Kidney (tissue), 14 donors: ENCODE measurements around the gene SYT11. TPM values are rescaled to one million over a fixed set of nuclear protein-coding genes. Genes with fewer than 3 reads are reported as not detected.

Experiments
- DNase-seq, 5 donors: peaks; one replicate each; pipeline ENCODE4 v3.0.0-alpha.2; 2013 to 2020
- FAIRE-seq: peaks from 2 replicates; lab custom pipeline; 2012; peaks lifted over from hg19 to GRCh38; lab: Jason Lieb, UNC
- H3K27ac ChIP-seq, 2 donors: one replicate each; pipeline ENCODE4 v1.7.0; 2013; ENCODE audit warnings: low read depth in 2 of 2, low read length in 2 of 2, inconsistent platforms in 1 of 2
- H3K27me3 ChIP-seq: one replicate; pipeline ENCODE4 v1.7.1; 2013; ENCODE audit warnings: low read length, inconsistent platforms; ENCODE audit not compliant: control insufficient read depth, insufficient read depth
- H3K36me3 ChIP-seq, 3 donors: one replicate each; pipeline versions ENCODE4 v1.7.0 to v1.7.1; 2013; ENCODE audit warnings: low read length in 3 of 3, control low read depth in 1 of 3, inconsistent platforms in 1 of 3; ENCODE audit not compliant: insufficient read depth in 3 of 3, control insufficient read depth in 2 of 3
- H3K4me1 ChIP-seq, 3 donors: one replicate each; pipeline versions ENCODE4 v1.7.0 to v1.7.1; 2013; ENCODE audit warnings: low read length in 3 of 3, inconsistent platforms in 1 of 3, low read depth in 1 of 3; ENCODE audit not compliant: control insufficient read depth in 2 of 3, insufficient read depth in 2 of 3
- H3K4me3 ChIP-seq, 3 donors: one replicate each; pipeline versions ENCODE4 v1.7.0 to v1.8.1; 2013; ENCODE audit warnings: low read length in 3 of 3, control low read depth in 1 of 3, inconsistent platforms in 1 of 3
- H3K9ac ChIP-seq, 3 donors: one replicate each; pipeline versions ENCODE4 v1.7.0 to v1.7.1; 2013; ENCODE audit warnings: low read length in 3 of 3, control low read depth in 1 of 3, inconsistent platforms in 1 of 3
- H3K9me3 ChIP-seq, 3 donors: one replicate each; pipeline versions ENCODE4 v1.7.0 to v1.7.1; 2013; ENCODE audit warnings: low read length in 3 of 3, control low read depth in 1 of 3, inconsistent platforms in 1 of 3; ENCODE audit not compliant: control insufficient read depth in 2 of 3, insufficient read depth in 1 of 3
- intact Hi-C: fragments of 100-400 bp; cut with DNase I; formaldehyde crosslinking; loops from one replicate; pipeline ENCODE4 v1.11.1; 2022
- polyA plus RNA-seq: library from polyadenylated mRNA; stranded (reverse); fragments of 350-450 nt; fragmentation: Illumina TruSeq; extraction: RNeasy Lipid Tissue Mini Kit (QIAGEN cat#74804); gene quantifications from one replicate; pipeline ENCODE4 v1.2.3, GENCODE V29; 2014; ENCODE audit warnings: low read depth, low replicate concordance; ENCODE audit not compliant: insufficient read depth
- total RNA-seq: library from RNA; stranded (reverse); fragmentation: NEBNext Ultra II Directional; extraction: Animal tissue kit (Norgen Biotek cat#: 25700); gene quantifications from one replicate; pipeline ENCODE4 v1.2.1, GENCODE V29; 2021
- TF ChIP-seq, protein P1 (sequence below): IDR thresholded peaks from 3 replicates; pipeline ENCODE4 v1.5.1; 2012; ENCODE audit warnings: mild to moderate bottlenecking, moderate library complexity, borderline replicate concordance; ENCODE audit not compliant: insufficient read depth; ENCODE audit errors: extremely low read depth
- donor health status: control.
- donor health status: control.
- donor health status: control.
- donor health status: control.
- donor health status: control.
- donor health status: DM: yes; HTN: yes; CAD: no.
- donor health status: Normal renal cell carcinoma (clear cell type).

Gene SYT11
- total and polyA plus RNA-seq, 2 donors from 2014 or later = 8.4 to 16.8 TPM

DNA sequence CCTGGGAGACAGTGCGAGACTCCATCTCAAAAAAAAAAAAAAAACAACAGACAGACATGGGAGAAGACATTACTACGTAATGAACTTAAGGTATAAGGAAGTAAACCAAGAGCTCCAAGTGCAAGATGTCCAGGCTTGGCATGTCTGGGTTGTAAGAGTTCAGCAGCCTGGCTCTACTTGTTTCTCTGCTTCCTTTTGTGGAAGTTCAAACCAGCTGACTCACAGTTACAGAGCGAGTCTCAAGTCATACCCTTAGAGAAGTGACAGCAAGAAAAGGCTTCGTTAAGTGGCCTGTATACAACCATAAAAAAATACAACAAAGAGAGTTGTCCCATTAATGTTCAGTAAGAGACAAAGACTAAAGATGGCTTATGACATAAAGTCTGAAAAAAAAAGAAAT is 50.5 kb downstream of the SYT11 start:
- H3K36me3 ChIP-seq = peaks cover 4 to 22% (median 17%) of the 10 kb centered on the region in 3 donors
- H3K27me3 ChIP-seq = no peaks in the 10 kb centered on the region
- peak overlapping the region in 2 of 3 donors; percentile 75 to 94 for H3K4me3 ChIP-seq
- TF ChIP-seq, protein P1, sequence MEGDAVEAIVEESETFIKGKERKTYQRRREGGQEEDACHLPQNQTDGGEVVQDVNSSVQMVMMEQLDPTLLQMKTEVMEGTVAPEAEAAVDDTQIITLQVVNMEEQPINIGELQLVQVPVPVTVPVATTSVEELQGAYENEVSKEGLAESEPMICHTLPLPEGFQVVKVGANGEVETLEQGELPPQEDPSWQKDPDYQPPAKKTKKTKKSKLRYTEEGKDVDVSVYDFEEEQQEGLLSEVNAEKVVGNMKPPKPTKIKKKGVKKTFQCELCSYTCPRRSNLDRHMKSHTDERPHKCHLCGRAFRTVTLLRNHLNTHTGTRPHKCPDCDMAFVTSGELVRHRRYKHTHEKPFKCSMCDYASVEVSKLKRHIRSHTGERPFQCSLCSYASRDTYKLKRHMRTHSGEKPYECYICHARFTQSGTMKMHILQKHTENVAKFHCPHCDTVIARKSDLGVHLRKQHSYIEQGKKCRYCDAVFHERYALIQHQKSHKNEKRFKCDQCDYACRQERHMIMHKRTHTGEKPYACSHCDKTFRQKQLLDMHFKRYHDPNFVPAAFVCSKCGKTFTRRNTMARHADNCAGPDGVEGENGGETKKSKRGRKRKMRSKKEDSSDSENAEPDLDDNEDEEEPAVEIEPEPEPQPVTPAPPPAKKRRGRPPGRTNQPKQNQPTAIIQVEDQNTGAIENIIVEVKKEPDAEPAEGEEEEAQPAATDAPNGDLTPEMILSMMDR = no peak
- H3K27ac ChIP-seq = peak overlapping the region in 1 of 2 donors; percentile 14
- no peaks in the 10 kb centered on the region for H3K9me3 ChIP-seq
- peaks cover 0 to 7% (median 0%) of the 10 kb centered on the region in 3 donors for H3K4me1 ChIP-seq
- intact Hi-C loops = no loop called here
- peak overlapping the region in 1 of 3 donors; percentile 85 for H3K9ac ChIP-seq
- FAIRE-seq (no peak), DNase-seq (no peak)

DNA sequence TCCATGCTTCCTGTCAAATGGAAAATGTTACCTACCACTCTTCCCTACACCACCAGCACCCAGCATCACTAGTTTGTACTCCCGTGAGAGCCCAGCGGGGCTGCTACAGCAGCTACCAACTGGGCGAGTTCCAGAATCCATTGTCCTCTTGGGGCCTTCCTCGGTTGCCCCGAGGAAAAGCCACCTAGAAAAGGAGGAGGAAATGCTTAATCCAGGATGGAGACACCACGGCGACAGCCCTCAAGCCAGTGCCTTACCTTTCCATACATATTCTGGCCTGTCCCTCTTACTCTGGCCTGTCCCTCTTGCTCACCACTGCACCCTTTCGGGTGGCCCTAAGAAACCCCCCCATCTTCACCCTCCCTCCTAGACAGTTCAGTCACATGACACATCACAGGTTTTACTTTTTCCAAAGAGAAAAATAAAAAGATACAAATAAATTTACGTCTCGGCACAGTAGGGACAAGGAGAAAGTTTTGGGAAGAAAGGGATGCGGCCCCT is 51.3 kb downstream of the SYT11 start:
- intact Hi-C loops = no loop called here

DNA sequence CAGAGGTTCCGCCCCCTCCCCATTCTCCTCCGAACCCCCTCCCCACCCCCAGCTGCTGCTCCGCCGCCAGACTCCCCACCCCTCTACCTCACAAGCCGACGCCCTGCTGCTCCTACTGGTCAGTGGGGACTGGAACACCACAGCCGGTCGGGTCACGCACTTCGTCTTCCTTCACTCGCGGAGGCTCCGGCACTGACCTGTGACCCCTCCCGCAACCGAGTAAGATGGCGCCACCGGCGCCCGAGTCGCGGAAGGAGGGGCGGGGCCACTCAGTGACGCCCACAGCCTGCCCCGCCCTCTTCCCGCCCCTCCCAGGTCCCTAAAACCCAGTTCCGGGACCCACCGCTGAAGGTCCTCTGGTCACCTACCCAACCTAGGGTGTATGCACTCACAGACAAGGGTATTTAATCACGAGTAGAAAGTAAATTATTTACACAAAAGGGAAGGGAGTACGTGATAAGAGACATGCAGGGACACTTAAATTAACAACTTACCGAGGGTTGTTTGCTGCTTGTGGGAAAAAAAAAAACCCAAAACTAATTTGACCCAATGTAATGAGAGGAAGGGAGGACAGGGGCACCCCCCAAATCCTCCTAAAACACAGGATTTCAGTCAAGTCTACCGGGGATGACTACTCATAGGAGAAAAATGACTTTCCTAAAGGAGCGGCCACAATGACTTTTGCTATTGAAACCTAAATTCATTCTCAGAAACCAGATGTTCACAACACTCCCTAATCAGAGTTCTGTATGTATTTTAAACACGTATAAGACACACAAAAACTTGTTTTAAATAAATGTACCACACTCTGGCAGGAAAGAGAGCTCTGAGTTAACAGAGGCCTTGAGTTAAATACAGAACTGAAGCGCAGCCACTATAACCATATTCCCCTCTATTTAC is 52.0 kb downstream of the SYT11 start, which contains the start of gene RIT1:
Gene RIT1 (minus strand): TSS at position 194 of the 900 bp plus-strand sequence. CDS start 588 bp downstream, outside the sequence.
- peaks cover 5 to 26% (median 18%) of the 10 kb centered on the region in 3 donors for H3K36me3 ChIP-seq
- TF ChIP-seq, protein P1 = no peak
- intact Hi-C loops = no loop called here
- H3K4me1 ChIP-seq = peaks cover 0 to 7% (median 0%) of the 10 kb centered on the region in 3 donors
- H3K27ac ChIP-seq = peak within 1 kb of the TSS; percentile 81 to 90
- peak within 1 kb of the TSS; percentile 75 to 94 (median 92) for H3K4me3 ChIP-seq
- no peaks in the 10 kb centered on the region for H3K9me3 ChIP-seq
- DNase-seq = peak; percentile 87 to 96 (median 92)
- no peaks in the 10 kb centered on the region for H3K27me3 ChIP-seq
- FAIRE-seq = no peak
- H3K9ac ChIP-seq = peak within 1 kb of the TSS; percentile 85 to 98 (median 90)

More for the DNA sequence above, 51.3 kb downstream of the SYT11 start:
- DNase-seq (peak in 4 of 5 donors; percentile 28 to 69 (median 54)), FAIRE-seq (no peak)
- no peaks in the 10 kb centered on the region for H3K9me3 ChIP-seq
- H3K4me1 ChIP-seq = peaks cover 0 to 7% (median 0%) of the 10 kb centered on the region in 3 donors
- peaks cover 4 to 19% (median 14%) of the 10 kb centered on the region in 3 donors for H3K36me3 ChIP-seq
- peak overlapping the region; percentile 81 to 90 for H3K27ac ChIP-seq
- H3K27me3 ChIP-seq = no peaks in the 10 kb centered on the region
- peak overlapping the region; percentile 85 to 98 (median 90) for H3K9ac ChIP-seq
- TF ChIP-seq, protein P1 = no peak
- peak overlapping the region; percentile 75 to 94 (median 92) for H3K4me3 ChIP-seq
